Measurements from ENCODE around the gene SNAP25.

DNA sequence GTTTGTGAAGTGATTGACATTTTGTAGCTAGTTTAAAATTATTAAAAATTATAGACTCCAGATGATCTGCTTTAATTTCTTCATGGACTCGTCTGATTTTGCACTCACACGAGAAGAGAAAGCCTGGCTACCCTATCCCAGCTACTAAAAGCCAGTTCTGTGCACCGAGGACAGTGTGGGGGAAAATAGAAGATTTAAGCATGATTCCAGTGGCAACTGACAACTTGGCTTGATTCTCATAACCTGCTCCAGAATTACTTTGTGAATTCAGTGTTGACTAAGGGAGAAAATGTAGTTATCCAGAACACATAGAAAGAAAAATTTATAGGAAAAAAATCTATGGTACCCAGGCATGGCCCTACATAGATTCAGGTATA lies 88.7 kb downstream of the SNAP25 start:
- TF ChIP-seq ZNF79 (CRISPR knock-in tag; IDR thresholded peaks at IDR 0.05; ENCODE audit: low read depth) (no peak), RNF2 (IDR thresholded peaks at IDR 0.05) (no peak), ZSCAN29 (IDR thresholded peaks at IDR 0.05) (no peak)
- TF ChIP-seq, protein P1, sequence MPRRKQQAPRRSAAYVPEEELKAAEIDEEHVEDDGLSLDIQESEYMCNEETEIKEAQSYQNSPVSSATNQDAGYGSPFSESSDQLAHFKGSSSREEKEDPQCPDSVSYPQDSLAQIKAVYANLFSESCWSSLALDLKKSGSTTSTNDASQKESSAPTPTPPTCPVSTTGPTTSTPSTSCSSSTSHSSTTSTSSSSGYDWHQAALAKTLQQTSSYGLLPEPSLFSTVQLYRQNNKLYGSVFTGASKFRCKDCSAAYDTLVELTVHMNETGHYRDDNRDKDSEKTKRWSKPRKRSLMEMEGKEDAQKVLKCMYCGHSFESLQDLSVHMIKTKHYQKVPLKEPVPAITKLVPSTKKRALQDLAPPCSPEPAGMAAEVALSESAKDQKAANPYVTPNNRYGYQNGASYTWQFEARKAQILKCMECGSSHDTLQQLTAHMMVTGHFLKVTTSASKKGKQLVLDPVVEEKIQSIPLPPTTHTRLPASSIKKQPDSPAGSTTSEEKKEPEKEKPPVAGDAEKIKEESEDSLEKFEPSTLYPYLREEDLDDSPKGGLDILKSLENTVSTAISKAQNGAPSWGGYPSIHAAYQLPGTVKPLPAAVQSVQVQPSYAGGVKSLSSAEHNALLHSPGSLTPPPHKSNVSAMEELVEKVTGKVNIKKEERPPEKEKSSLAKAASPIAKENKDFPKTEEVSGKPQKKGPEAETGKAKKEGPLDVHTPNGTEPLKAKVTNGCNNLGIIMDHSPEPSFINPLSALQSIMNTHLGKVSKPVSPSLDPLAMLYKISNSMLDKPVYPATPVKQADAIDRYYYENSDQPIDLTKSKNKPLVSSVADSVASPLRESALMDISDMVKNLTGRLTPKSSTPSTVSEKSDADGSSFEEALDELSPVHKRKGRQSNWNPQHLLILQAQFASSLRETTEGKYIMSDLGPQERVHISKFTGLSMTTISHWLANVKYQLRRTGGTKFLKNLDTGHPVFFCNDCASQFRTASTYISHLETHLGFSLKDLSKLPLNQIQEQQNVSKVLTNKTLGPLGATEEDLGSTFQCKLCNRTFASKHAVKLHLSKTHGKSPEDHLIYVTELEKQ (CRISPR knock-in tag; IDR thresholded peaks at IDR 0.05), result no peak
- TF ChIP-seq, protein P2, sequence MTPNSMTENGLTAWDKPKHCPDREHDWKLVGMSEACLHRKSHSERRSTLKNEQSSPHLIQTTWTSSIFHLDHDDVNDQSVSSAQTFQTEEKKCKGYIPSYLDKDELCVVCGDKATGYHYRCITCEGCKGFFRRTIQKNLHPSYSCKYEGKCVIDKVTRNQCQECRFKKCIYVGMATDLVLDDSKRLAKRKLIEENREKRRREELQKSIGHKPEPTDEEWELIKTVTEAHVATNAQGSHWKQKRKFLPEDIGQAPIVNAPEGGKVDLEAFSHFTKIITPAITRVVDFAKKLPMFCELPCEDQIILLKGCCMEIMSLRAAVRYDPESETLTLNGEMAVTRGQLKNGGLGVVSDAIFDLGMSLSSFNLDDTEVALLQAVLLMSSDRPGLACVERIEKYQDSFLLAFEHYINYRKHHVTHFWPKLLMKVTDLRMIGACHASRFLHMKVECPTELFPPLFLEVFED (CRISPR knock-in tag; conservative IDR thresholded peaks at IDR 0.05), result no peak
